Measurements from ENCODE around the gene TMEM176B. TPM values are rescaled to one million over a fixed set of nuclear protein-coding genes. Genes with fewer than 3 reads are reported as not detected.
A peak's percentile ranks its signal among the peaks of the same experiment; 100 is the strongest.
"Not testable (repeated sequence)": the region's sequence is repeated elsewhere in the genome, so short reads cannot be mapped to it uniquely, and the experiment has no call there.

Gene TMEM176B
- polyA plus RNA-seq, 3 donors: 30.6 to 1,279 (median 415) TPM

- Mint-ChIP-seq H3K9me3 (peaks cover 6 to 17% (median 11%) of the 10 kb centered on the region in 7 donors), H3K4me3 (peak overlapping the region in 1 of 2 donors; percentile 68), H3K4me1 (peaks cover 58% of the 10 kb centered on the region), H3K27me3 (ENCODE audit: low read depth in 3 of 3) (peaks cover 0 to 8% (median 5%) of the 10 kb centered on the region in 3 donors), H3K27ac (peak overlapping the region in 2 of 7 donors; percentile 6 to 68), H3K36me3 (peaks cover 24 to 44% of the 10 kb centered on the region in 2 donors)
- no peak overlapping the region for H3K27ac ChIP-seq (ENCODE audit: low read depth in 1 of 2, low read length in 2 of 2)
- no peaks in the 10 kb centered on the region for H3K27me3 ChIP-seq (ENCODE audit: control insufficient read depth in 2 of 2, insufficient read depth in 2 of 2, low read length in 2 of 2)
- no peak for TF ChIP-seq CTCF (IDR thresholded peaks at IDR 0.05)
- H3K4me3 ChIP-seq (replicated peaks in 1 of 3; ENCODE audit: low read depth in 2 of 3, low read length in 3 of 3): peak overlapping the region in 1 of 3 experiments; percentile 53
- no peaks in the 10 kb centered on the region for H4K20me1 ChIP-seq (ENCODE audit: insufficient read depth, low read length)
- H3K4me2 ChIP-seq (replicated peaks; ENCODE audit: extremely low read depth, low read length, poor library complexity, severe bottlenecking): peak overlapping the region; percentile 45
- WGBS (ENCODE audit: insufficient coverage): 84% methylated on average over 2 of the region's 8 CpGs
- H3K79me2 ChIP-seq (ENCODE audit: insufficient read depth, low read length): peaks cover 14% of the 10 kb centered on the region
- H3K4me1 ChIP-seq (ENCODE audit: control insufficient read depth in 1 of 2, insufficient read depth in 2 of 2, low read length in 2 of 2): peaks cover 34 to 62% of the 10 kb centered on the region in 2 donors
- H3K9ac ChIP-seq (ENCODE audit: insufficient read depth, low read length, poor library complexity, severe bottlenecking): no peak overlapping the region
- no peak for DNase-seq
- intact Hi-C loops (cut with micrococcal nuclease): loop anchor here in 1 of 2 donors (5.0 kb wide), 1 partner anchor 209 kb away; no protein-coding TSS in a partner anchor
- H3K36me3 ChIP-seq (replicated peaks in 1 of 2; ENCODE audit: control insufficient read depth in 1 of 2, insufficient read depth in 2 of 2, low read length in 2 of 2): peaks cover 0 to 4% of the 10 kb centered on the region in 2 donors
- H3K9me3 ChIP-seq (replicated peaks in 1 of 2; ENCODE audit: control insufficient read depth in 1 of 2, insufficient read depth in 1 of 2, low read length in 2 of 2): peaks cover 0 to 3% of the 10 kb centered on the region in 2 donors
- H2AFZ ChIP-seq (ENCODE audit: insufficient read depth, low read depth, low read length, poor library complexity, severe bottlenecking): no peak overlapping the region
These were observed 22.0 kb downstream of the TMEM176B start for GRCh38 chr7:150778014-150778737.

GRCh38 chr7:150774131-150774530 lies 26.0 kb downstream of the TMEM176B start:
- H3K27me3 ChIP-seq (ENCODE audit: control insufficient read depth in 2 of 2, insufficient read depth in 2 of 2, low read length in 2 of 2); H3K4me3 ChIP-seq (replicated peaks in 1 of 3; ENCODE audit: low read depth in 2 of 3, low read length in 3 of 3); H3K27me3 Mint-ChIP-seq (ENCODE audit: low read depth in 3 of 3); H3K27ac ChIP-seq (ENCODE audit: low read depth in 1 of 2, low read length in 2 of 2); H2AFZ ChIP-seq (ENCODE audit: insufficient read depth, low read depth, low read length, poor library complexity, severe bottlenecking); H3K9ac ChIP-seq (ENCODE audit: insufficient read depth, low read length, poor library complexity, severe bottlenecking); H3K4me2 ChIP-seq (replicated peaks; ENCODE audit: extremely low read depth, low read length, poor library complexity, severe bottlenecking); DNase-seq; H3K9me3 ChIP-seq (replicated peaks in 1 of 2; ENCODE audit: control insufficient read depth in 1 of 2, insufficient read depth in 1 of 2, low read length in 2 of 2); H3K79me2 ChIP-seq (ENCODE audit: insufficient read depth, low read length); H3K27ac Mint-ChIP-seq; H3K4me3 Mint-ChIP-seq; H4K20me1 ChIP-seq (ENCODE audit: insufficient read depth, low read length): not testable (repeated sequence)
- intact Hi-C loops (cut with micrococcal nuclease): loop anchor here in 1 of 2 donors (5.0 kb wide), 1 partner anchor 33 kb away; no protein-coding TSS in a partner anchor
- Mint-ChIP-seq H3K9me3 (peaks cover 6 to 22% (median 16%) of the 10 kb centered on the region in 7 donors), H3K36me3 (peaks cover 31 to 68% of the 10 kb centered on the region in 2 donors), H3K4me1 (peaks cover 25% of the 10 kb centered on the region)
- H3K4me1 ChIP-seq (ENCODE audit: control insufficient read depth in 1 of 2, insufficient read depth in 2 of 2, low read length in 2 of 2): peaks cover 6 to 24% of the 10 kb centered on the region in 2 donors
- no CpG with 5 or more reads among the region's 1 CpG for WGBS (ENCODE audit: insufficient coverage)
- H3K36me3 ChIP-seq (replicated peaks in 1 of 2; ENCODE audit: control insufficient read depth in 1 of 2, insufficient read depth in 2 of 2, low read length in 2 of 2): peaks cover 0 to 20% of the 10 kb centered on the region in 2 donors

All from CD14-positive monocyte (primary cell).